ENCODE data around the gene HMGN4. TPM values are rescaled to one million over a fixed set of nuclear protein-coding genes. Genes with fewer than 3 reads are reported as not detected.

HMGN4 gene
- total RNA-seq = 10 to 100 TPM; 49.2 to 92.5 (median 62.7) TPM
- 174 TPM for total RNA-seq (2013)
- total RNA-seq = 51.4 to 169 (median 95.2) reads per million in 29 experiments

DNA sequence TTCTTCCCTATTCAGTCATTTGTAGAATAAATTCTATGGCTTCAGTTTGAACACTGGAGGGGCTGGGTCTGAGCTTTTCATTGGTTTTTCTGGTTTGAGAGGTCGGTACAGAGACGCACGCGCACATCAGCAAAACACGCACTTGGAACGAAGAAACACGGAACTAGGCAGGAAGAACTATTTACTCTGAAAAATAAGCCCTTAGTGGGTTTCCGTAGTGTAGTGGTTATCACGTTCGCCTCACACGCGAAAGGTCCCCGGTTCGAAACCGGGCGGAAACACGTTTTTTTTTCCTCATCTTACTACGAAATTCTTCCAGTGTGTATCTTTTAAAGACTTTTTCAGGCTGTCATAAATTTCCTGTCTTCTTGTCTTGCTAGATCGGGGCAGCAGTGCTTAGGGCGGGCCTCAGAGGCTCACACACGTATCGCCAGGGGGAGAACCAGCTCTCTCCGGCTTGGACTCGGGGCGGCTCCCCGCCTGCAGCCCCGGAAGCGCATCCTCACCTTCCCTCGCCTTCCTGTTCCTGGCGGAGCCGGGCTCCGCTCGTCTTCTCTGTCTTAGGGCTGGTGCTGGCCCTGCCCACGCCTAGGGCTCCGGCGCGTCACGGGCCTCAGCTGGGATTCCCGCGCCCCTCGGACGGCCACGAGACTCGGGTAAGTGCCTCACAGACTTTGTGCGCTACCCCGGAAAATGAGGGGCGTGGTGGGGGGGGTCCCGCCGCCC is at the start of gene HMGN4:
Gene HMGN4 (plus strand): TSS at position 521 of the 726 bp plus-strand sequence. CDS start 6,841 bp downstream, outside the sequence.
- ATAC-seq (replicated peaks in 1 of 4) = peak; percentile 71 to 78 (median 74)
- Mint-ChIP-seq H3K4me1 (peaks cover 64 to 71% (median 68%) of the 10 kb centered on the region in 3 donors), H3K4me3 (peak within 1 kb of the TSS; percentile 94 to 96 (median 95)), H3K27ac (peak within 1 kb of the TSS; percentile 91 to 95), H3K27me3 (peaks cover 0 to 4% of the 10 kb centered on the region in 2 donors), H3K36me3 (peaks cover 19% of the 10 kb centered on the region), H3K9me3 (no peaks in the 10 kb centered on the region)
- H3K4me1 ChIP-seq (ENCODE audit: control insufficient read depth in 1 of 2, extremely low read depth in 1 of 2, insufficient read depth in 2 of 2, low read length in 2 of 2) = peaks cover 37 to 50% of the 10 kb centered on the region in 2 experiments
- ChIA-PET POLR2A (interaction anchor here (0.5 to 1.9 kb wide), 10 partner anchors 10 to 1355 kb away, joined by 3 to 9 read pairs (median 3); a partner anchor contains a TSS), CTCF (interaction anchor here in 1 of 2 donors (0.6 to 2.5 kb wide), 10 partner anchors 15 to 682 kb away, joined by 3 to 13 read pairs (median 6); a partner anchor contains a TSS)
- H3K36me3 ChIP-seq (ENCODE audit: control insufficient read depth in 2 of 2, extremely low read depth in 1 of 2, insufficient read depth in 1 of 2, low read length in 1 of 2) = peaks cover 0 to 8% of the 10 kb centered on the region in 2 donors
- no peaks in the 10 kb centered on the region for H3K27me3 ChIP-seq (replicated peaks in 1 of 2; ENCODE audit: control insufficient read depth in 2 of 2, extremely low read depth in 1 of 2, insufficient read depth in 2 of 2, low read length in 1 of 2)
- H3K27ac ChIP-seq (ENCODE audit: low read length) = peak within 1 kb of the TSS; percentile 91
- 0% methylated on average over 32 of the region's 49 CpGs for WGBS (ENCODE audit: insufficient coverage)
- DNase-seq = peak; percentile 66 to 96 (median 81)
- no peaks in the 10 kb centered on the region for H3K9me3 ChIP-seq
- H3K4me3 ChIP-seq (ENCODE audit: control insufficient read depth in 1 of 2, extremely low read depth in 1 of 2, low read length in 1 of 2) = peak within 1 kb of the TSS; percentile 95 to 96

DNA sequence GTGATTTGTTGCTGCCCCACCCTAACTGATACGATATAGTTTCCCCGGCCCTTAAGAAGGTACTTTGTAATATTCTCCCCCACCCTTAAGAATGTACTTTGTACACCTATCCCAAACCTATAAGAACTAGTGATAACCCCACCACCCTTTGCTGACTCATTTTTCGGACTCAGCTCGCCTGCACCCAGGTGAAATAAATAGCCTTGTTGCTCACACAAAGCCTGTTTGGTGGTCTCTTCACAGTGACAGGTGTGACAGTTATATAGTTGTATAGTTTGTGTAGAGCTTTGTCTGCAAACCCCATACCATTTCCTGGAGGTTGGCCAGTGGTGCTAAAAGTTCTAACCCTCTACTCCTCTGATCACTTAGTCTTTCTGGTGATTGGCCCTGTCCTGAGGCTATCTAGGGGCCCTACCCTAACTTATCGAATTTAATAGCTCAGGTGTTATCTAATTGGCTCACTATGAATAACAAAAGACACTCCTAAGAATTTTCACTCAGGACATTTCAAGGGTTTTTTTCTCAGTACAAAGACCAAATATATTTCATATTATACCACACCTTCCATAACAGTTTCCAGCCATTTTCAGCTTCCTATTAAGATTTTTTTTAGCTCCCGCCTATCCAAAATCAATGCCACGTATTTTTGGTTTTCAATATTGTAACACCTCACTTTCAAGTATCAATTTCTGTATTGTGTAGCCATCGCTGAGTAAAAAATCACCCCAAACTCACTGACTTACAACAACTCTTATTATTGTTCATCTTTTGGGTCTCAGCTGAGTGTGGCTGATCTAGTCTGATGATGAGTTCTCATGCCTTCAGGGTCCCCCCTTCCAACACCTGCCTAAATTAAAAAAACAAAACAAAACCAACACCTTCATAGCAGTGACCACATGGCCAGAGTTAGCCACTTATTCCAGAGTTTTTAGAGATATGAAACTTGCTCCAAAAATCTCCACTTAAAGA is 47.9 kb upstream of the HMGN4 start:
- Mint-ChIP-seq H3K27ac (no peak overlapping the region), H3K36me3 (peaks cover 2% of the 10 kb centered on the region), H3K4me3 (no peak overlapping the region), H3K27me3 (no peaks in the 10 kb centered on the region), H3K4me1 (peaks cover 0 to 18% (median 3%) of the 10 kb centered on the region in 3 donors), H3K9me3 (peaks cover 5 to 11% (median 8%) of the 10 kb centered on the region in 3 donors)
- ChIA-PET CTCF (no interaction called here), POLR2A (no interaction called here)
- H3K36me3 ChIP-seq (ENCODE audit: control insufficient read depth in 2 of 2, extremely low read depth in 1 of 2, insufficient read depth in 1 of 2, low read length in 1 of 2) = no peaks in the 10 kb centered on the region
- H3K27ac ChIP-seq (ENCODE audit: low read length) = no peak overlapping the region
- DNase-seq = no peak
- H3K9me3 ChIP-seq = no peaks in the 10 kb centered on the region
- peaks cover 0 to 3% of the 10 kb centered on the region in 2 experiments for H3K27me3 ChIP-seq (replicated peaks in 1 of 2; ENCODE audit: control insufficient read depth in 2 of 2, extremely low read depth in 1 of 2, insufficient read depth in 2 of 2, low read length in 1 of 2)
- no peak for ATAC-seq (replicated peaks in 1 of 4)
- no peaks in the 10 kb centered on the region for H3K4me1 ChIP-seq (ENCODE audit: control insufficient read depth in 1 of 2, extremely low read depth in 1 of 2, insufficient read depth in 2 of 2, low read length in 2 of 2)
- H3K4me3 ChIP-seq (ENCODE audit: control insufficient read depth in 1 of 2, extremely low read depth in 1 of 2, low read length in 1 of 2) = no peak overlapping the region
- WGBS (ENCODE audit: insufficient coverage) = no CpG with 5 or more reads among the region's 8 CpGs

DNA sequence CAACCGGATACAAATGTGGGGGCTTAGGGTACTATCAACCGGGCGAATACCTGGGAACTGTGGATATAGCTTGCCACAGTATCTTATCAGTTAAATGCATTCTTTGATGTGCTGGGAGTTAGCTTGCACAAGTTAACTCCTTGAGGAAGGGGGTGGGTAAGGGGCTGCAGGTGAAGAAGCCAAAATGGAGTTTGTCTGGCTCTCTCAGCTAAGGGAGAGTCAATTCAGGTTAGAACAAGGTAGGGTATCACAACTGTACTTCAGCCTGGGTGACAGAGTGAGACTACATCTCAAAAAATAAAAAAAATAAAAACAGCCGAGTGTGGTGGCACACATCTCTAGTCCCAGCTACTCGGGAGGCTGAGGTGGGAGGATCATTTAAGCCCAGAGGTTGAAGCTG is 46.6 kb upstream of the HMGN4 start:
- Histone ChIP-seq H3K4me1 (ENCODE audit: control insufficient read depth in 1 of 2, extremely low read depth in 1 of 2, insufficient read depth in 2 of 2, low read length in 2 of 2) (no peaks in the 10 kb centered on the region), H3K27ac (ENCODE audit: low read length) (no peak overlapping the region), H3K27me3 (replicated peaks in 1 of 2; ENCODE audit: control insufficient read depth in 2 of 2, extremely low read depth in 1 of 2, insufficient read depth in 2 of 2, low read length in 1 of 2) (peaks cover 0 to 5% of the 10 kb centered on the region in 2 experiments), H3K36me3 (ENCODE audit: control insufficient read depth in 2 of 2, extremely low read depth in 1 of 2, insufficient read depth in 1 of 2, low read length in 1 of 2) (no peaks in the 10 kb centered on the region), H3K4me3 (ENCODE audit: control insufficient read depth in 1 of 2, extremely low read depth in 1 of 2, low read length in 1 of 2) (no peak overlapping the region), H3K9me3 (no peaks in the 10 kb centered on the region)
- POLR2A ChIA-PET = no interaction called here
- Mint-ChIP-seq H3K27me3 (peaks cover 0 to 2% of the 10 kb centered on the region in 2 donors), H3K4me3 (no peak overlapping the region), H3K4me1 (peaks cover 0 to 18% (median 3%) of the 10 kb centered on the region in 3 donors), H3K9me3 (peaks cover 5 to 11% (median 7%) of the 10 kb centered on the region in 3 donors), H3K27ac (no peak overlapping the region), H3K36me3 (peaks cover 2% of the 10 kb centered on the region)
- DNase-seq (no peak), ATAC-seq (replicated peaks in 1 of 4) (no peak)
- CTCF ChIA-PET = interaction anchor here in 1 of 2 donors (0.6 kb wide), 1 partner anchor 46 kb away, joined by 3 read pairs; no protein-coding TSS in a partner anchor
- WGBS (ENCODE audit: insufficient coverage) = 100% methylated on average over 1 of the region's 5 CpGs

DNA sequence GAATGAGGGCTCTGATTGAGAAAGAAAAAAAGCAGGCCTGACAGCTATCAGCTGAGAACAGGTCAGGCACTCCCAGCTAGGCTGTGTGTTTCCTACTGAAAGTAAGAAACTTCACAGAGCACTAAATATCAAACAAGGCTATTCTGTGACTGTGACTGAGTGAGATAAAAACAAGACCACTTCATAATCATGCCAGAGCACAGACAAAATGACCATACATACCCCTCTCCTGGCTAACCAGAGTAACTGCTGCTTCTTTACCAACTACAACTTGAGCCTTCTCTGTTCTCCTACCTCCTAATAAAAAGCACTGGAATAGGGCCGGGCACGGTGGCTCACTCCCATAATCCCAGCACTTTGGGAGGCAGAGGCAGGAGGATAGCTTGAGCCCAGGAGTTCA is 44.9 kb upstream of the HMGN4 start:
- DNase-seq = peak in 1 of 35 experiments; percentile 28
- Histone ChIP-seq H3K4me3 (ENCODE audit: control insufficient read depth in 1 of 2, extremely low read depth in 1 of 2, low read length in 1 of 2) (no peak overlapping the region), H3K36me3 (ENCODE audit: control insufficient read depth in 2 of 2, extremely low read depth in 1 of 2, insufficient read depth in 1 of 2, low read length in 1 of 2) (no peaks in the 10 kb centered on the region), H3K9me3 (no peaks in the 10 kb centered on the region), H3K27me3 (replicated peaks in 1 of 2; ENCODE audit: control insufficient read depth in 2 of 2, extremely low read depth in 1 of 2, insufficient read depth in 2 of 2, low read length in 1 of 2) (peaks cover 0 to 5% of the 10 kb centered on the region in 2 experiments), H3K27ac (ENCODE audit: low read length) (no peak overlapping the region), H3K4me1 (ENCODE audit: control insufficient read depth in 1 of 2, extremely low read depth in 1 of 2, insufficient read depth in 2 of 2, low read length in 2 of 2) (no peaks in the 10 kb centered on the region)
- no CpG with 5 or more reads among the region's 2 CpGs for WGBS (ENCODE audit: insufficient coverage)
- CTCF ChIA-PET = interaction anchor here in 1 of 2 donors (0.7 to 2.5 kb wide), 2 partner anchors 19 to 22 kb away, joined by 3 to 6 read pairs; no protein-coding TSS in a partner anchor
- POLR2A ChIA-PET = no interaction called here
- Mint-ChIP-seq H3K4me3 (no peak overlapping the region), H3K27me3 (peaks cover 0 to 2% of the 10 kb centered on the region in 2 donors), H3K4me1 (peaks cover 0 to 18% (median 3%) of the 10 kb centered on the region in 3 donors), H3K27ac (no peak overlapping the region), H3K9me3 (no peaks in the 10 kb centered on the region), H3K36me3 (no peaks in the 10 kb centered on the region)
- peak in 3 of 4 experiments; percentile 40 to 68 (median 66) for ATAC-seq (replicated peaks in 1 of 4)

DNA sequence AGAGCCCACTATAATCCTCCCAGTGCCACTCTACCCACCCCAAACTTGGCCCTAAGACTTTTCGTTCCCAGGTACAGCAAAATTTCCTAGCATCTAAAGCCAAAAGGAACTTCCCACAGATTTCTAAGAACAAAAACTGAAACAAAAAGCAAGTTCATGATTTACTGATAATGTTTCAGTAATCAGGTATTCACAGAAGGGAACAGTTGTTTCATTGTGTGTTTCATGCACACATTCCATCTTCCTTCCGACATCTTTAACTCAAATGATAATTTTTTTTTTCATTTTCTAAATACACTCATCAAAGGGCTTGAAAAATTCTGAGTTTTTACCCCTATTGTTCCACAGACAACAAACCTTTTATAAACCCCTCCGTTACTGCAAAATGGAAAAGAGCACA is 44.0 kb upstream of the HMGN4 start:
- DNase-seq (no peak), ATAC-seq (replicated peaks in 1 of 4) (no peak)
- POLR2A ChIA-PET = interaction anchor here in 1 of 2 donors (1.2 kb wide), 1 partner anchor 20 kb away, joined by 3 read pairs; no protein-coding TSS in a partner anchor
- 67% methylated on average over 1 of the region's 3 CpGs for WGBS (ENCODE audit: insufficient coverage)
- H3K27ac ChIP-seq (ENCODE audit: low read length) = no peak overlapping the region
- H3K27me3 ChIP-seq (replicated peaks in 1 of 2; ENCODE audit: control insufficient read depth in 2 of 2, extremely low read depth in 1 of 2, insufficient read depth in 2 of 2, low read length in 1 of 2) = peaks cover 0 to 5% of the 10 kb centered on the region in 2 experiments
- H3K4me3 ChIP-seq (ENCODE audit: control insufficient read depth in 1 of 2, extremely low read depth in 1 of 2, low read length in 1 of 2) = no peak overlapping the region
- CTCF ChIA-PET = interaction anchor here in 1 of 2 donors (2.5 kb wide), 1 partner anchor 20 kb away, joined by 6 read pairs; no protein-coding TSS in a partner anchor
- Mint-ChIP-seq H3K27me3 (peaks cover 0 to 2% of the 10 kb centered on the region in 2 donors), H3K27ac (no peak overlapping the region), H3K4me3 (no peak overlapping the region), H3K4me1 (peaks cover 0 to 18% (median 3%) of the 10 kb centered on the region in 3 donors), H3K9me3 (no peaks in the 10 kb centered on the region), H3K36me3 (no peaks in the 10 kb centered on the region)
- no peaks in the 10 kb centered on the region for H3K36me3 ChIP-seq (ENCODE audit: control insufficient read depth in 2 of 2, extremely low read depth in 1 of 2, insufficient read depth in 1 of 2, low read length in 1 of 2)
- no peaks in the 10 kb centered on the region for H3K9me3 ChIP-seq
- no peaks in the 10 kb centered on the region for H3K4me1 ChIP-seq (ENCODE audit: control insufficient read depth in 1 of 2, extremely low read depth in 1 of 2, insufficient read depth in 2 of 2, low read length in 2 of 2)

All from T-cell (primary cell).